Measurements from ENCODE around the gene BGLAP. TPM values are rescaled to one million over a fixed set of nuclear protein-coding genes. Genes with fewer than 3 reads are reported as not detected.

Gene BGLAP
- polyA plus RNA-seq, 3 donors = 2.2 TPM; not detected in 2

DNA sequence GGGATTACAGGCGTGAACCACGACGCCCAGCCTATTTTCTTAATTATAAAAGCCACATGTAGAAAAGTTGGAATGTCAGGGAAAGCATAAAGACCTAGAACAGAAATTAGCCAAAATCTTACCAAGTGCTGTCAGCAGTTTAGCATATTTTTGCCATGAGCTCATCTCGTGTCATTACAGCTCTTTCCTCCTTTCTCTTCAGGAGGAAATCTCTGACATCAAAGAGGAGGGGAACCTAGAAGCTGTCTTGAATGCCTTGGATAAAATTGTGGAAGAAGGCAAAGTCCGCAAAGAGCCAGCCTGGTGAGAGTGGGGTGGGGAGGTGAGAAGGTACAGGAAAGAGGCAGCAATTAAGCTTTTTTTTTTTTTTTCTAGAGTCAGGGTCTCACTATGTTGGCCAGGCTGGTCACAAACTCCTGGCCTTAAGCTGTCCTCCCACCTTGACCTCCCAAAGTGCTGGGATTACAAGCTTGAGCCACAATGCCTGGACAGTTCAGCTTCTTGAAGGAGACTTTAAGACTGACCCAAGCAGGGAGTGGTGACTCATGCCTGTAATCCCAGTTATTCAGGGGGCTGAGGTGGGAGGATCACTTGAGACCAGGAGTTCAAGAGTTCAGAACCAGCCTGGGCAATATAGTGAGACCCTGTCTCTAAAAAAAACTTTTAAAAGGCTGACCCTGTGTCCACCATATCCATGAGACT is 8.4 kb upstream of the BGLAP start:
- H3K4me1 ChIP-seq (ENCODE audit: control insufficient read depth in 1 of 2, insufficient read depth in 2 of 2, low read length in 2 of 2) = no peaks in the 10 kb centered on the region
- no peaks in the 10 kb centered on the region for H3K9me3 ChIP-seq (replicated peaks in 1 of 2; ENCODE audit: control insufficient read depth in 1 of 2, insufficient read depth in 1 of 2, low read length in 2 of 2)
- TF ChIP-seq, protein P1, sequence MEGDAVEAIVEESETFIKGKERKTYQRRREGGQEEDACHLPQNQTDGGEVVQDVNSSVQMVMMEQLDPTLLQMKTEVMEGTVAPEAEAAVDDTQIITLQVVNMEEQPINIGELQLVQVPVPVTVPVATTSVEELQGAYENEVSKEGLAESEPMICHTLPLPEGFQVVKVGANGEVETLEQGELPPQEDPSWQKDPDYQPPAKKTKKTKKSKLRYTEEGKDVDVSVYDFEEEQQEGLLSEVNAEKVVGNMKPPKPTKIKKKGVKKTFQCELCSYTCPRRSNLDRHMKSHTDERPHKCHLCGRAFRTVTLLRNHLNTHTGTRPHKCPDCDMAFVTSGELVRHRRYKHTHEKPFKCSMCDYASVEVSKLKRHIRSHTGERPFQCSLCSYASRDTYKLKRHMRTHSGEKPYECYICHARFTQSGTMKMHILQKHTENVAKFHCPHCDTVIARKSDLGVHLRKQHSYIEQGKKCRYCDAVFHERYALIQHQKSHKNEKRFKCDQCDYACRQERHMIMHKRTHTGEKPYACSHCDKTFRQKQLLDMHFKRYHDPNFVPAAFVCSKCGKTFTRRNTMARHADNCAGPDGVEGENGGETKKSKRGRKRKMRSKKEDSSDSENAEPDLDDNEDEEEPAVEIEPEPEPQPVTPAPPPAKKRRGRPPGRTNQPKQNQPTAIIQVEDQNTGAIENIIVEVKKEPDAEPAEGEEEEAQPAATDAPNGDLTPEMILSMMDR (IDR thresholded peaks at IDR 0.05) = no peak
- H3K27ac ChIP-seq (ENCODE audit: low read depth in 1 of 2, low read length in 2 of 2) = no peak overlapping the region
- WGBS (ENCODE audit: insufficient coverage) = 100% methylated on average over 1 of the region's 5 CpGs
- peaks cover 50 to 87% of the 10 kb centered on the region in 2 donors for H3K36me3 ChIP-seq (replicated peaks in 1 of 2; ENCODE audit: control insufficient read depth in 1 of 2, insufficient read depth in 2 of 2, low read length in 2 of 2)
- no peak overlapping the region for H3K4me3 ChIP-seq (replicated peaks in 1 of 3; ENCODE audit: low read depth in 2 of 3, low read length in 3 of 3)
- no peak overlapping the region for H3K4me2 ChIP-seq (replicated peaks; ENCODE audit: extremely low read depth, low read length, poor library complexity, severe bottlenecking)
- Mint-ChIP-seq H3K36me3 (peaks cover 61 to 86% of the 10 kb centered on the region in 2 donors), H3K4me3 (no peak overlapping the region), H3K27me3 (ENCODE audit: low read depth in 3 of 3) (peaks cover 0 to 3% (median 0%) of the 10 kb centered on the region in 3 donors), H3K27ac (peak overlapping the region in 3 of 7 donors; percentile 26 to 53 (median 28)), H3K4me1 (no peaks in the 10 kb centered on the region), H3K9me3 (peaks cover 0 to 1% (median 0%) of the 10 kb centered on the region in 7 donors)
- no peaks in the 10 kb centered on the region for H4K20me1 ChIP-seq (ENCODE audit: insufficient read depth, low read length)
- H2AFZ ChIP-seq (ENCODE audit: insufficient read depth, low read depth, low read length, poor library complexity, severe bottlenecking) = no peak overlapping the region
- DNase-seq = no peak
- intact Hi-C loops (cut with micrococcal nuclease) = no loop called here
- H3K9ac ChIP-seq (ENCODE audit: insufficient read depth, low read length, poor library complexity, severe bottlenecking) = no peak overlapping the region
- H3K27me3 ChIP-seq (ENCODE audit: control insufficient read depth in 2 of 2, insufficient read depth in 2 of 2, low read length in 2 of 2) = no peaks in the 10 kb centered on the region
- no peaks in the 10 kb centered on the region for H3K79me2 ChIP-seq (ENCODE audit: insufficient read depth, low read length)

DNA sequence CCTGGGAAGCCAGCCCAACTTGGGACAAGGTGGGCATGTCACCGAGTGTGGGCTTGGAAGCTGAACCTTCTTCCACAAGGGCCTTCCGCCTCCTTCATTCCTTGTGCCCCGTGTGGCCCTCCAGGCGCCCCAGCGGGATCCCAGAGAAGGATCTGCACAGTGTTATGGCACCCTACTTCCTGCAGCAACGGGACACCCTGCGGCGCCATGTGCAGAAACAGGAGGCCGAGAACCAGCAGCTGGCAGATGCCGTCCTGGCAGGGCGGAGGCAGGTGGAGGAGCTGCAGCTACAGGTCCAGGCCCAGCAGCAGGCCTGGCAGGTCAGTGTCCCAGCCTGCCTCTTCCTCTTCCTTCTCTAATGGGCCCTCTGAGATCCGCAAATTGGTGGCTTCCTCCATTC is 5.8 kb upstream of the BGLAP start:
- H3K9me3 Mint-ChIP-seq = no peaks in the 10 kb centered on the region
- Histone ChIP-seq H3K4me2 (replicated peaks; ENCODE audit: extremely low read depth, low read length, poor library complexity, severe bottlenecking) (no peak overlapping the region), H3K4me3 (replicated peaks in 1 of 3; ENCODE audit: low read depth in 2 of 3, low read length in 3 of 3) (no peak overlapping the region), H3K27ac (ENCODE audit: low read depth in 1 of 2, low read length in 2 of 2) (no peak overlapping the region), H3K36me3 (replicated peaks in 1 of 2; ENCODE audit: control insufficient read depth in 1 of 2, insufficient read depth in 2 of 2, low read length in 2 of 2) (peaks cover 61 to 88% of the 10 kb centered on the region in 2 donors), H2AFZ (ENCODE audit: insufficient read depth, low read depth, low read length, poor library complexity, severe bottlenecking) (no peak overlapping the region), H3K4me1 (ENCODE audit: control insufficient read depth in 1 of 2, insufficient read depth in 2 of 2, low read length in 2 of 2) (no peaks in the 10 kb centered on the region), H3K9me3 (replicated peaks in 1 of 2; ENCODE audit: control insufficient read depth in 1 of 2, insufficient read depth in 1 of 2, low read length in 2 of 2) (no peaks in the 10 kb centered on the region), H3K9ac (ENCODE audit: insufficient read depth, low read length, poor library complexity, severe bottlenecking) (no peak overlapping the region), H3K79me2 (ENCODE audit: insufficient read depth, low read length) (no peaks in the 10 kb centered on the region), H3K27me3 (ENCODE audit: control insufficient read depth in 2 of 2, insufficient read depth in 2 of 2, low read length in 2 of 2) (no peaks in the 10 kb centered on the region), H4K20me1 (ENCODE audit: insufficient read depth, low read length) (no peaks in the 10 kb centered on the region)
- peak overlapping the region in 1 of 7 donors; percentile 41 for H3K27ac Mint-ChIP-seq
- H3K4me1 Mint-ChIP-seq = no peaks in the 10 kb centered on the region
- TF ChIP-seq, protein P1 (IDR thresholded peaks at IDR 0.05) = no peak
- peaks cover 71 to 89% of the 10 kb centered on the region in 2 donors for H3K36me3 Mint-ChIP-seq
- peaks cover 0 to 3% (median 2%) of the 10 kb centered on the region in 3 donors for H3K27me3 Mint-ChIP-seq (ENCODE audit: low read depth in 3 of 3)
- intact Hi-C loops (cut with micrococcal nuclease) = no loop called here
- H3K4me3 Mint-ChIP-seq = no peak overlapping the region
- no peak for DNase-seq
- WGBS (ENCODE audit: insufficient coverage) = 97% methylated on average over 12 of the region's 12 CpGs

Measured in CD14-positive monocyte (primary cell).